HEK293T (cell line): Measurements from ENCODE around the gene SIDT2.
"Not testable (repeated sequence)": the region's sequence is repeated elsewhere in the genome, so short reads cannot be mapped to it uniquely, and the experiment has no call there.

ENCODE experiments used
- CTCF ChIA-PET: fragments of 350-600 bp; formaldehyde crosslinking; extraction: SDS; loops from one replicate; lab custom pipeline; 2021; ENCODE audit warnings: antibody characterized with exemption, inconsistent platforms; lab: Yijun Ruan, JAX
- POLR2A ChIA-PET: fragments of 350-600 bp; formaldehyde crosslinking; extraction: SDS; loops from one replicate; lab custom pipeline; 2020; ENCODE audit warnings: antibody characterized with exemption, inconsistent platforms; lab: Yijun Ruan, JAX
- DNase-seq: peaks from one replicate; pipeline ENCODE4 v3.0.0; 2012; ENCODE audit warnings: mixed read lengths; ENCODE audit errors: extremely low spot score
- ARNT ChIP-seq: fragments of 450-650 bp; IDR thresholded peaks from 2 replicates; pipeline ENCODE4 v1.6.1; 2017; ENCODE audit warnings: mild to moderate bottlenecking
- BHLHE40 ChIP-seq: fragments of 450-650 bp; IDR thresholded peaks from 2 replicates; pipeline ENCODE4 v1.6.1; 2016; ENCODE audit warnings: mild to moderate bottlenecking, moderate library complexity, borderline replicate concordance
- CTBP1 ChIP-seq: fragments of 450-650 bp; IDR thresholded peaks from 2 replicates; pipeline ENCODE4 v1.6.1; 2016; ENCODE audit warnings: borderline replicate concordance
- ELF4 ChIP-seq: fragments of 450-650 bp; IDR thresholded peaks from 2 replicates; pipeline ENCODE4 v1.6.1; 2017; ENCODE audit warnings: antibody characterized with exemption
- FOXA1 ChIP-seq: fragments of 450-650 bp; IDR thresholded peaks from 2 replicates; pipeline ENCODE4 v1.6.1; 2016; ENCODE audit warnings: mild to moderate bottlenecking
- FOXK2 ChIP-seq: fragments of 450-650 bp; IDR thresholded peaks from 2 replicates; pipeline ENCODE4 v1.6.1; 2016; ENCODE audit warnings: mild to moderate bottlenecking
- FOXM1 ChIP-seq: fragments of 450-650 bp; IDR thresholded peaks from 2 replicates; pipeline ENCODE4 v1.6.1; 2017; ENCODE audit warnings: mild to moderate bottlenecking, borderline replicate concordance
- HDGF ChIP-seq: fragments of 450-650 bp; IDR thresholded peaks from 2 replicates; pipeline ENCODE4 v1.6.1; 2017; ENCODE audit warnings: antibody characterized with exemption, borderline replicate concordance
- L3MBTL2 ChIP-seq: fragments of 450-650 bp; conservative IDR thresholded peaks from 2 replicates; pipeline ENCODE4 v1.6.1; 2016; ENCODE audit warnings: mild to moderate bottlenecking
- LEF1 ChIP-seq: fragments of 450-650 bp; IDR thresholded peaks from 2 replicates; pipeline ENCODE4 v1.6.1; 2017; ENCODE audit warnings: mild to moderate bottlenecking, borderline replicate concordance
- NFRKB ChIP-seq: fragments of 450-650 bp; IDR thresholded peaks from 2 replicates; pipeline ENCODE4 v1.6.1; 2016; ENCODE audit warnings: mild to moderate bottlenecking, moderate library complexity
- PKNOX1 ChIP-seq: fragments of 450-650 bp; IDR thresholded peaks from 2 replicates; pipeline ENCODE4 v1.6.1; 2016
- SP1 ChIP-seq: fragments of 450-650 bp; IDR thresholded peaks from 2 replicates; pipeline ENCODE4 v1.6.1; 2017
- SUZ12 ChIP-seq: fragments of 450-650 bp; IDR thresholded peaks from 2 replicates; pipeline ENCODE4 v1.6.1; 2016; ENCODE audit warnings: mild to moderate bottlenecking
- TARDBP ChIP-seq: fragments of 450-650 bp; IDR thresholded peaks from 2 replicates; pipeline ENCODE4 v1.6.1; 2016
- ZNF384 ChIP-seq: fragments of 450-650 bp; IDR thresholded peaks from 2 replicates; pipeline ENCODE4 v1.6.1; 2016

The SIDT2 gene

GRCh38 chr11:117204283-117205080 lies 25.9 kb downstream of the SIDT2 start:
- ChIA-PET POLR2A (no interaction called here), CTCF (interaction anchor here (0.5 kb wide), 1 partner anchor 66 kb away, joined by 7 read pairs; no protein-coding TSS in a partner anchor)
- TF ChIP-seq FOXK2 = no peak
- no peak for TF ChIP-seq ELF4
- TF ChIP-seq FOXM1 = no peak
- no peak for TF ChIP-seq ZNF384
- no peak for TF ChIP-seq NFRKB
- TF ChIP-seq ARNT = no peak
- no peak for DNase-seq

DNA sequence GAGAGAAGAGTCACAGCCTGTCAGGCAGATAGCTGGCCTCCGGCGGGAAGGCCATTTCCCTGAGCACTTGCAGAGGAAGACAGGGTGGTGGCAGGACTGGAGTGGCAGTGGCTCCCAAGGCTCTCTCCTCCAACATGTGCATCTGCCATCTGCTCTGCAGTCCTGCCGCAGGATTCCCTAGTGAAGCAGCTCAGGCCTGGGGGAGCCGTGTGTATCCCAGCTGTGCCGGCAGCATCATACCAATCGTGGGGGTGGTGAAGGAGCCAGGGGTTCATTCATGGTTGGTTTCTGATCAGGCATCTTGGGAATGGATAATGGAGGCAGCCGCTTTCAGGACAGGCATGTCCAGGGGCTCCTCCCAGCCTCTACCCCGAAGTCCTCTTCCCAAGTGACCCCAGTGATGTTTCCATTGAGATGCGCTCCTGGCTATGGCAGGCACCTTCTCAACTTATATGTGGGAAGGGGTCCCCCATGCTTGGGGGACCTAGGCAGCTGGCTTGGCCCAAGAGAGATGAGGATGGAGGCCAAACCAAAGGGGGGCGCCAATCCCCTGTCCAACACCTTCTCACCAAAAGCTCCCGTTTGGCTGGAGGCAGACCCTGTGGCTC lies 26.8 kb downstream of the SIDT2 start:
- TF ChIP-seq TARDBP (no peak), SP1 (no peak), FOXM1 (no peak), NFRKB (no peak), BHLHE40 (no peak), FOXA1 (no peak), PKNOX1 (no peak)
- POLR2A ChIA-PET = no interaction called here
- CTCF ChIA-PET = interaction anchor here (1.1 kb wide), 1 partner anchor 17 kb away, joined by 8 read pairs; no protein-coding TSS in a partner anchor
- DNase-seq = no peak

DNA sequence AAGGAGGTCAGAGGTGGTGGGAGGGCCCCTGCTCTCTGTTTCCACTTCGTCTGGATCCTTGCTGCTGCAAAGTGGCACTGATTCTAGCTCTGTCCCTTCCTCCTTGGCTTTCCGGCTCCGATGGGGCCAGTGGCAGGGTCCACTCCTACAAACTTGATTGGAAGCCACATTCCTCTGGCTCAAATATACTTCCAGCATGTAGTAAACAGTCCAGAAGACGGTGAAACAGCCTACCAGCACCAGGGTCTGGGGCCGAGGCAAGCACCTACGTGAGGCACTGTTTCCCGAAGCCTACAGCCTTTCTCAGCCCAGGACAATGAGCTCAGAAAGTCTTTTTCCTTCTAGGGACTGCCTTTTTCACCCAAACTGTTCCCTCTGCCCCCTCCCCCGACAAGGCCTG lies 27.6 kb downstream of the SIDT2 start:
- DNase-seq, POLR2A ChIA-PET: not testable (repeated sequence)
- CTCF ChIA-PET = interaction anchor here (1.1 kb wide), 1 partner anchor 16 kb away, joined by 8 read pairs; no protein-coding TSS in a partner anchor

GRCh38 chr11:117206859-117207258 lies 28.3 kb downstream of the SIDT2 start:
- DNase-seq, CTCF ChIA-PET, POLR2A ChIA-PET: not testable (repeated sequence)

DNA sequence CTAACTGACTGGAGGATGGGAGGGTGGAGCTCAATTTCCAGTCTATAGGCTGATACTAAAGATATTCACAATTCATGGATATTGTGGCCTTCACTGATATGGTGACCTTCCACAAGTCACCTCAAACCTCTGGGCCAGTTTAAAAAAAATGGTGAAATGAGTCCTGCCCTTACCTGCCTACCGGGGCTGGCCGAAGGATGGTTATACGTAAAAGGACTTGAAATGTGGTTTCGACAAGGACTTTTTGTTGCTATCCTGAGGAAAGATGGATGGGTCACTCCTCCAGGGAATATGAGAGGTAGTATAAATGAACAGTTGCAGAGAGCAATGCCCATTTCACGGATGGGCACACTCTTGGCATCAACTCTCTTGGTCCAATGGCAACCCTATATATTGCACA lies 28.9 kb downstream of the SIDT2 start:
- POLR2A ChIA-PET, CTCF ChIA-PET, DNase-seq: not testable (repeated sequence)

DNA sequence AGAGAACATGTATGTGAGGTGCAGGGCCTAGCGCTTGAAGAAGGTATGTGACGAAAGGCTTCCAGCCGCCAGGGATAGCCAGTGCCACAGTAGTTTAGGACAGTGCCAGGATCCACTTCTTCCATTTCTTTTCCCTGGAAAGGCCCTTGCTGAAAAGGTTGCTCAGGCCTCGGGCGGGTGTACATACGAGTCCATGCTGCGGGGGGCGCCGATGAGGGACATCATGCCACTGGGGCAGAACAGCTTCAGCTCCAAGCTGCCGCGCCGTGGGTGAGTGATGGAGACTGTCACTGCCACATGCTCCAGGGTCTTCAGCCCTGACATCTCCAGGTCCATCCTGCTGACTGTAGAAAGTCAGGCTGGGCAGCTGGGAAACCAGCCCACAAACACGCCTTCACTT lies 30.2 kb downstream of the SIDT2 start:
- not testable (repeated sequence) for DNase-seq

GRCh38 chr11:117209351-117210125 lies 31.0 kb downstream of the SIDT2 start:
- CTCF ChIA-PET, DNase-seq: not testable (repeated sequence)
- POLR2A ChIA-PET = interaction anchor here (2.4 kb wide), 1 partner anchor 23 kb away, joined by 6 read pairs; the partner anchor contains the start of genes PCSK7 and RNF214

More for the DNA sequence above, 30.2 kb downstream of the SIDT2 start:
- POLR2A ChIA-PET, CTCF ChIA-PET: not testable (repeated sequence)

GRCh38 chr11:117210620-117211019 lies 32.1 kb downstream of the SIDT2 start:
- TF ChIP-seq HDGF = no peak
- no peak for TF ChIP-seq NFRKB
- no peak for TF ChIP-seq ARNT
- no peak for TF ChIP-seq ELF4
- TF ChIP-seq BHLHE40 = no peak
- no peak for TF ChIP-seq TARDBP
- TF ChIP-seq L3MBTL2 = no peak
- no peak for TF ChIP-seq SUZ12
- TF ChIP-seq CTBP1 = no peak
- TF ChIP-seq LEF1 = no peak
- no peak for TF ChIP-seq ZNF384
- TF ChIP-seq PKNOX1 = no peak
- no peak for TF ChIP-seq SP1
- no peak for TF ChIP-seq FOXK2
- POLR2A ChIA-PET = interaction anchor here (2.4 kb wide), 1 partner anchor 21 kb away, joined by 6 read pairs; the partner anchor contains the start of genes PCSK7 and RNF214
- DNase-seq = no peak
- CTCF ChIA-PET = interaction anchor here (0.7 kb wide), 1 partner anchor 16 kb away, joined by 4 read pairs; no protein-coding TSS in a partner anchor
